Stromal cell of bone marrow (primary cell): ENCODE data around the gene ERF.

Experiments
- DNase-seq: peaks from one replicate; pipeline ENCODE4 v3.0.0-alpha.2; 2012; ENCODE audit warnings: low read depth

Gene ERF

DNA sequence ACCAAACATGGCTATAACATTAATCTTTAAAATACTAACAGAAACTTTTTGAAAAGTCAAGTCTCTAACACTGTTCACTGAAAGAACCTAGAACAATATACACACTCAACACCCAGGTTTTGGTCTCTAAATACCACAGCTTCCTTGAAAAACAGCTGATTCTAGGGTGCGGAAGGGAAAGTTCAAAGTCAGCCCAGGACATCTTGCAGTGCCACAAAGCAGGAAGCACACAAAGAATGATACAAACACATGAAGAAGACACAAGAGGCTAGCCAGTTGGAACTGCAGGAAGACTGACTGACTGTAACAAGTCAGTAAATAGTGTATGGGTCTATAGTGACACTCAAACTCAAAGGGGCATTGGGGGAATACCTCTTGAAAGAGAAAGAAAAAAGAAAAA lies 42.0 kb downstream of the ERF start:
- DNase-seq = no peak

- DNase-seq = no peak
Measured at GRCh38 chr19:42208612-42209011, 46.3 kb downstream of the ERF start.

DNA sequence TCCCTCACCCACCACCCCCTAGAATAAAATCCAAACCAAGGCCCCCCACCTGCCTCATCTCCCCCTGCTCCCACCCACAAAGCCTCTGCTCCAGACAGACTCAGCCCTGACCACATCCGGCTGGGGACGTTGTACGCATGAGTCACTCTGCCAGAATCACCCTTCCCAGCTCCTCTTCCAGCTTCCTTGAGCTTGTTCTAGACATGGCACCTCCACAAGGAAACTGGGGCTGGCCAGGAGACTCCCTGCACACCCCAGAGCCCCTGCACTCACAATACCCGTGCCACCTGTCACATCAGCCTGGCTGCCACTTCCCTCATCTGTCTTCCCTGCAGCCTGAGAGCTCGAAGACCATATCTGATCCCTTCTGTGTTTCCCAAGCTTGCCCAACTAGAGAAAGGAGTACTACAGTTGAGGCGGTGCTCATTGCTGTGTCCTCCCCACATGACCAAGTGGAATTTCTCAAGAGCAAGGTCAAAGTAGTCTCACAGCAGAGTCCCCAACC lies 47.1 kb downstream of the ERF start:
- DNase-seq = peak; percentile 50

- no peak for DNase-seq
Measured at GRCh38 chr19:42206871-42207755, 47.8 kb downstream of the ERF start.

GRCh38 chr19:42204664-42205063 lies 50.3 kb downstream of the ERF start:
- no peak for DNase-seq

- no peak for DNase-seq
Measured at GRCh38 chr19:42203700-42204099, 51.2 kb downstream of the ERF start.

GRCh38 chr19:42202290-42202880 lies 52.5 kb downstream of the ERF start:
- no peak for DNase-seq

DNA sequence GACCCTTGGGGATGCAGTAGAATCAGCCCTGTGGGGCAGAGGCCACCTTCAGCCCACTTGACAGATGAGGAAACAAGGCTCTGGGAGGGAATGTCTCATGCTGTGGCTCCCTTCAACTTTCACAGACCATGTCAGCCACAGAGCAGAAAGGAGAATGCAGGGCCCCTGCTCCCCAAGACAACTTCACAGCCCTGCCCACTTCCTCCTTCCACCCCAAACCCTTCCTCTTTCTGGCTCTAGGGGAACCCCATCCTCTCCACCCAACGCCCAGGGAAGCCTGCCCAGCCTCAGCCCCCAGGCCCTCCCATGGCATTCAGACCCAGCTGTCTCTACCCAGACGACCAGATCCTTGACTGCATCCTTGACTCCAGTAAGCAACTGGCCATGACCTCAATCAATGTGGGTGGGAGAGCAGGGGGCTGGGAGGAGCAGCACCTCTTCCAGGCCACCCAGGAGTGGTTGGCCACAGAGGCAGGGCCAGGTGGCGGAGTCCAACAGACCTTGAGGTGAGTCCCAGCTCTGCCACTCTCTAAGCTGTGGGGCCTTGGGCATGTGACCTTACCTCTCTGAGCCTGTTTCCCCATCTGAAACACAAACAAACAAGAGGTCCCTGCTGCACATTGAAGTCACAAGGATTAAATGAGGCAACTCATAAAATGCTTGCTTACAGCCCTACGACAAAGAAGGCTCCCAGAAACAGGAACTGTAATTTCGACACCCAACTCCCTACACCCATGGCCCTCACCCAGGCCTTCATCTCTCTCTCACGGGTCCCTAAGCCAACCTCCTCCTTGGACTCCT lies 53.2 kb downstream of the ERF start:
- no peak for DNase-seq

- DNase-seq = no peak
Measured at GRCh38 chr19:42200116-42200715, 54.7 kb downstream of the ERF start.

GRCh38 chr19:42199440-42200115 lies 55.4 kb downstream of the ERF start:
- no peak for DNase-seq

- no peak for DNase-seq
Measured at GRCh38 chr19:42198676-42199439, 56.1 kb downstream of the ERF start.
